HG03457 (cell line): ENCODE measurements around the gene VPS50.

Source experiments
- ATAC-seq: cut with Tn5 transposase; IDR thresholded peaks from one replicate; pipeline ENCODE4 v1.9.1; 2021; ENCODE audit warnings: moderate number of reproducible peaks; ENCODE audit not compliant: unreplicated experiment

The VPS50 gene

DNA sequence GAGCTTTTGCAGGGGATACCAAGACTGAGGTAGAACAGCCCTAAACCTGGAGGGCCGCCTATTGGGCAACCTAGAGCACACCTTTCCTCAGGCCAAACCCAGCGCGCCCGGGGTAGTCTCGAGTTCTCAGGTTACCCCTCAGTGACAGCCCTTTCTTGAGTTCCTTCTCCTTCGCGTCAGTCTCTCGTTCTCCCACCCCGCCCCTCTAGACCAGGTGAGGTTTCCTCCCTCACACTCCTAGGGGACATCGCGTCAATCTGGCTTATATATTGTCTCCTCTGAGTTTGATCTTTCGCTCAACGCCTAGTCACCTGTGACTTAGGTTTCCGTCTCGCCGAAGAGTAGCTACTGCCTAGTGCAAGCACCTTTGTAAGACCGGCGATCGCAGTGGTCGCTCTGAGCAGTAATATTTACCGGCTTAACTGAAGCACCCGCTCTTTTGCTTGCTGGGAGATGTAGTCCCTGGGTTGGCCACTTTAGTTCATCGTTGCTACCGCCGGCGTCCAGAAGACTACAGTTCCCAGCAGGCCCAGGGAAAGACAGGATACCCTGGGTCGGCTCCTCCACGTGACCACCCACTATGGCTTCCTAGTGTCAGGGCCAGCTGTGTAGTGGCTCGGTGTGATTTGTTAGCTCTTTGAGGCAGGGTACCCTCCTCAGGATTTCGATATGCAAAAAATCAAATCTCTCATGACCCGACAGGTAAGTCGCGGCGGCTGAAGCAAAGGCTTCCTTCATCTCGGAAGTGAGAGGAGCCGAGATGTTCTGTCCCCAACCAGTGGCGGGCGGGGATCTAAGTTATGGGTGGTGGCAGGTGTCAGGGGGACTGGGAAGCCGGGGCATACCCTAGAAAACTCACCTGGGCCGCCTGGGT lies at the start of gene VPS50:
TSS of gene VPS50 (plus strand) at position 568 of the 874 bp plus-strand sequence. CDS start at position 670, 102 bp downstream.
- peak; percentile 99 for ATAC-seq

DNA sequence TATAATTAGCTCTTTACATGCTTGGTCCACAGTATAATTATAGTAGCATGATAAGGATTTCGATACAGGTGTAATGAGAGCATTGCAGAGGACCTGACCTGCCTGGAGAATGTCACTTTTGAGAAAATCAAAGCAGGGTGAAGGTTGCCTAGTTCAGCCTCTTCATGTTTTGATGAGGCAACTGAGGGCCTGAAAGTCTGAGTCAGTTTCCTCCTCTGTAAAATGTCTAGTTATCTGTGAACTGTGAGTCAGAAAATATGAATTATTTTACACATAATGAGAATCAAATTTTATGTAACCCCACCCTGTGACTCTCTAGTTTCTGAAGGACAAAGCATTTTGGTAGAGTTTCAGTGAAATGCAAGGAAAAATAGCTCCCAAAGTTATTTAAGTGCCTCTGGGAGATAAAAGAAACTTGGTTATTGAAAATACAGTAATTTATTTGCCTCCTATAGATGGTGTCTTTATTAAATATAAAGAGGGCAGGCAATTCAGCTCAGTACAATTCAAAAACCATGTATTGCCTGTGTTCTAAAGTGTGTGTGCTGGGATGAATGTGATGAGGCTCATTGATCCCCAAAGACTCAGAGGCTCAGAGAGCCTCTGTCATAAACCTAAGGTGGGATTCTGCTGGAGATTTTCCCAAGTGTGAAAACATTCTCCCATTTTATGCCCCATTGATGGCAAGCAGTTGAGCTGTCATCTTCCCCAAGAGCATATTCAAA lies 46.7 kb upstream of the VPS50 start:
- ATAC-seq: no peak

DNA sequence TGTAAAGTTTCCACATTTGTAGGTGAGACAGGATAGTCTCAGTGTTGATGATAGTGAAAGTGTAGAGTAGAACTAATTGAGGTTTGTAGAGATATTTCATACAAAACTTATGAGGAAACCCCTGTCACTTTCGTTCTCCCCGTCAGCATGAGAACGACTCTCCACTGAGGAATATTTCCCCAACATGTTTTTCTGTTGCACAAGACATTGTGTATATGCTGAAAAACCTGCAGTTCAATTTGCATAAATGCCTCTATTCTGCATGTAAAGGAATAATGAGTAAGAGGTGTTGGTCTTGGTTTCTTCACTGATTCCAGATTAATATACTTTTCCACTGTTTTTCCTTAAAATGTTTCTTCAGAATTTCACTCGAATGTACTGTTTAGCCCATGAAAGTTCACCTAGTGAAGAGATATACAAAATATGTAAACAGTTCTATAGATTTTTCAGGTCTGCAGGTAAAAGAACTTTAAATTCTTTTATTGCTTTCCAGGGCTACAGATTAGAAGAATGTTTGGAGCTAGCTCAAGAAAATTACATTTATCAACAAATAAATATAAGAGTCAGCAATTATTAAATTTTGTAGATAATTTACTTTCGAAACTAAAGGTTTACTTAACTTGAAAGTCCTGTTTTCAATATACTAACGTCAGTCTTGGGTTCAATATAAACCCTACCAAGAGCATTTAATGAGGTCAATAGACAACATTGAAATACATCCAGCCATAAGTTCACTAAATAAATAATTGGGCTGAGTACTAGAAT lies 43.1 kb upstream of the VPS50 start:
- ATAC-seq: no peak

- no peak for ATAC-seq
These were observed 37.8 kb upstream of the VPS50 start for GRCh38 chr7:93194386-93194785.

- no peak for ATAC-seq
These were observed 35.8 kb upstream of the VPS50 start for GRCh38 chr7:93196336-93196735.

GRCh38 chr7:93198472-93198871 lies 33.7 kb upstream of the VPS50 start:
- ATAC-seq: no peak

- ATAC-seq: no peak
These were observed 29.4 kb upstream of the VPS50 start for GRCh38 chr7:93202594-93203250.

DNA sequence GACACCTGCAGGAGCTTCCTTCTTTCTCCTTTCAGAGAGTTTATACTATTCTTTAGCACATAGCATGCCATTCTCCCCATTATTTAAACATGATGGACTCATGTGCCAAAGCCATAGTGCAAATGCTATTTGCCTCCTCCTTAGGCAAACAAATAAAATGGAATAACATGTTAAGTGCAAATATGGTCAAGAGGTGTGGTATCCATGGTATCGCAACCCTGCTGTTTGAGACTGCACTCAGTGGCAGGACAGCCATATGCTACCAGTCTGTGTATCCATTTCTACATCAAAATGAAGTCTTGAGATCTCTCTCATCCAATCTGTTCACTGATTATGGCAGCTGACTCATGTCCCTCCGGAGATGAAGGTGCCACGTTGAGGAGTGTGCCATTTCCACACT lies 28.7 kb upstream of the VPS50 start:
- no peak for ATAC-seq

GRCh38 chr7:93205046-93205445 lies 27.1 kb upstream of the VPS50 start:
- ATAC-seq: no peak

GRCh38 chr7:93211228-93211818 lies 20.8 kb upstream of the VPS50 start:
- ATAC-seq: no peak

DNA sequence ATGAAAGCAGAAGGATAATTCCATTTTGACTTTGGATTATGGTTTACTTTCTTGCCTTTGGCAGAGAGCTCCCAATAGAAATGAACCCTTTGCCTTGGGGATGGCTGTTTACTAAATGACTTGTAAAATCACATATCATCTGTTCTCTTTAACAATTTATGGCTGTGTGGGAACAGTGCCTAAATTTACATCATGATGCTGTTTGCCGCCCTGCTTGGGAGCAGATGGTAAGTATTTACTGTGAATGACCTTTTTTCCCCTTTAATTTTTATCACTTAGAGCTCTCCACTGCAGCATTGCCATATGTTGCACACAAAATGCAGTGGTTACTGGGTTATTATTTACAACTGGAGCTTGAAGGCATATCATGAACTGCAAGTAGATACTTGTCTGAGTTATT lies 19.3 kb upstream of the VPS50 start:
- ATAC-seq: no peak

- ATAC-seq: no peak
These were observed 13.0 kb upstream of the VPS50 start for GRCh38 chr7:93218997-93219827.

DNA sequence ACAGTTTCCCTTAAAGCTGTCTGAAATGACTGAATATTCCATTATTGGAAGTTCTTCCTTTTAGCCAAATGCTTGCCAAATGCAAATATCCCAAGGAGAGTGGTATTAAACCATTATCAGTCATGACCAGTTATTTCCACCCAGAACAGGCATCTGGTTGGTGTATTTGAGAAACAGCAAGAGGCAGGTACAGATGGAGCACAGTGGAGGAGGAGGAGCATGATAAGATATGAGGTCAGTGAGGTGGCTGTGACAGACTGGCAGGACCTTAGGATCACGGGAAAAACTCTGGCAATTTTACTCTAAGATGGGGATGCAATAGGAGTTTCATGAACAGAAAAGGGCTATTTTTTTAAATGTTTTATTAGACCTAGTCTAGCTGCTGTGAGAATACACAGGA lies 12.3 kb upstream of the VPS50 start:
- no peak for ATAC-seq

DNA sequence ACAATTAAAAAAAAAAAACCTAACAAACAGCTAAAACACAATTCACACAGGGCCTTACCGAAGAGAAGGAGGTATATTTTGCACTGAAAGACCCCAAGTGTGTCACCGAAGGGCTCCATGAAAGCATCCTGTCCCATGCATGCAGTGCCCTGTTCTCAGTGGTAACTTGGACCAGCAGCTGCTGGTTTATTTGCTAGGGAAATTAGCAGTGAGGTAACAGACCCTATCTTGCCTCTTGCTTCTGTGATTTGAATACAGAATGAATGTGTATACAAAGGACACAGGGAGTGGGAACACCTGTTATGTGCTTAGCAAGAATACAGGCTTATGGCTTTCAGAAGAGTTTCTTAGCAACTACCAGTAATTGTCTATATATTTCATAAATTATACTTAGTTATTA lies 5.9 kb upstream of the VPS50 start, which contains the start of gene HEPACAM2:
TSS of gene HEPACAM2 (minus strand) at position 160 of the 400 bp plus-strand sequence.
- no peak for ATAC-seq

DNA sequence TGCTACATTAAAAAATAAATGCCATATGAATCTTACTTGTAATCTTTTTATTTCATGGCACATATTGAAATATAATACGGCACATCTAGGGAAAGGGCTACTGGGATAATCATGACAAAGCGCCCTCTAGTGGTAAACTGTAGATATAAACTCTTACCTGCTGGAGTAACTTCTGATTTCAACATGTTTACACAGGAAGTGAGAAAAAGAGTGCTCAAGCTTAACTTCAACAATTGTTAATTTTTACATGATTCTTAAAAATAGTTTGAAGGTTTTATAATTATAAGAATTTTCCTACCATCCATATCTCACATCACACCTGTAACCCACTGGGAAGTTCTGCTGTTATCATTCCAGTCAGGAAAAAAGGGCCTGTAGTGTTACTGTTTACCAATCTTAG lies 3.9 kb upstream of the VPS50 start:
- no peak for ATAC-seq

DNA sequence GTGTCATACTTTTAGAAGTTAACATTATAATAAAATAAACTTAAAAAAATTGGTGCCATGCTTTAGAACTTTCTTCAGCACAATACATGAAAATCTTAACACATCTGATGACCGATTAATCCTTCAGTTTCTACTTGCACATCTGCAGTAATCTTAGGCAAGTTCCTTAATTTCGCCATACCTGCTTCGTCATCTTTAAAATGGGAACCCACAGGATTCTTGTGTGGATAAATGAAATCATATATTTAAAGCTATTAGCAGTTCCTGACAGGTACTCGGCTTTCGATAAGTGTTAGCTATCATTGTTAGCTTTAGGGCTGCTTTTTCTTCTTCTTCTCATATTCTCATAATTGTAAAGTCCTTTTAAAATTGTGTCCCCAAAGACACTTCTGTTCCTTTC lies 907 bp upstream of the VPS50 start:
- ATAC-seq: no peak

DNA sequence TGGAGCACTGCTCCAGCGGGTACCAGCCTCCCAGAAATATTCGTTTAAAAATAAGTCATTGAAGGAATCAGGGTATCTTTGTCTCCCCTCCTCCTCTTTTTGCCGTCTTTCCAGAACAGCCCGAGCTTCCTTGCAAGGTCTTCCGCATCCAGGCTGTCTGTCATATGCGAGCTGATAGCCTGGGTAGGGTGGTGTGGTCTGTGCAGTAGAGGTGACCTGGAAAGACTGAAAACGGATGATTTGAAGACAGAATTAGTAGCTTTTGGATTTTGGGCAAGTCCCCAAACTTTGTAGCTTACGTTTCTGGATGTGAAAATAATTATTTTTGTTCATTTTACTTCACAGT lies 480 bp downstream of the VPS50 start:
- no peak for ATAC-seq

GRCh38 chr7:93235541-93235940 lies 3.4 kb downstream of the VPS50 start:
- no peak for ATAC-seq

- no peak for ATAC-seq
These were observed 6.0 kb downstream of the VPS50 start for GRCh38 chr7:93238131-93238530.

DNA sequence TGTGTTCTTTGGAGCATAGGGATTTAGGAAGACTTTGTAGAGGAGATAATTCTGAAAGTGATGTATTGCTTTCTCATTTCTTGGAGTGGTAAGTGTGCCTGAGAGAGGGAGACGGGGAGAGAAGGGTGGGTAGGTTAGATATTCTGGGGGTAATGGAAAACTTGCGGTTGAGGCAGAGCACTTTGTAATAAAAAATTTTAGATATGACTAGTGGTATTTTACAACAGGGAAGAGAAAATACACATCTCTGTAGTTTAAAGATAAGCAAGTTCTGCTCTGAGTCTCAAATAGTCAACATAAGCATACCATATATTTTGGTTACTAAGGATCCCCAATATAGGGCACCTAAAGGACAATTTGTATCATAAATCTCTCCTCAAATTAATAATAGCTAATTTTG lies 6.6 kb downstream of the VPS50 start:
- no peak for ATAC-seq
